HUES64 (cell line): ENCODE results near the gene SLC44A1.

Experiments used
- H3K27ac ChIP-seq: 2 replicates; pipeline ENCODE4 v1.7.0; 2013; ENCODE audit warnings: low read depth, low read length, inconsistent platforms
- H3K27me3 ChIP-seq: 2 replicates; pipeline ENCODE4 v1.6.1; 2013; ENCODE audit warnings: mild to moderate bottlenecking, low read length; ENCODE audit not compliant: insufficient read depth
- H3K36me3 ChIP-seq: 2 replicates; pipeline ENCODE4 v1.6.1; 2013; ENCODE audit warnings: mild to moderate bottlenecking, low read length; ENCODE audit not compliant: insufficient read depth
- H3K4me1 ChIP-seq: 2 replicates; pipeline ENCODE4 v1.6.1; 2013; ENCODE audit warnings: mild to moderate bottlenecking, low read length, moderate library complexity; ENCODE audit not compliant: insufficient read depth
- H3K4me3 ChIP-seq: 2 replicates; pipeline ENCODE4 v1.5.1; 2013; ENCODE audit warnings: mild to moderate bottlenecking, low read length, moderate library complexity
- H3K9ac ChIP-seq: 2 replicates; pipeline ENCODE4 v1.6.1; 2013; ENCODE audit warnings: mild to moderate bottlenecking, low read depth, low read length
- H3K9me3 ChIP-seq: 2 replicates; pipeline ENCODE4 v1.6.1; 2013; ENCODE audit warnings: low read depth, low read length; ENCODE audit not compliant: insufficient read depth
- WGBS: fragments of 150-250, 120-280 bp; methylation state at CpG from one replicate; pipeline ENCODE4 v1.1.7; 2013; ENCODE audit warnings: missing lambda C conversion rate; 5-methylcytosine and 5-hydroxymethylcytosine counted together

The SLC44A1 gene

GRCh38 chr9:105414947-105415661 is 170.7 kb downstream of the SLC44A1 start:
- Histone ChIP-seq H3K9me3 (0 out of 2 replicates have a peak, but pooled peaks cover 9% of the 10 kb centered on the region), H3K4me3 (peak overlapping the region; percentile 39)

DNA sequence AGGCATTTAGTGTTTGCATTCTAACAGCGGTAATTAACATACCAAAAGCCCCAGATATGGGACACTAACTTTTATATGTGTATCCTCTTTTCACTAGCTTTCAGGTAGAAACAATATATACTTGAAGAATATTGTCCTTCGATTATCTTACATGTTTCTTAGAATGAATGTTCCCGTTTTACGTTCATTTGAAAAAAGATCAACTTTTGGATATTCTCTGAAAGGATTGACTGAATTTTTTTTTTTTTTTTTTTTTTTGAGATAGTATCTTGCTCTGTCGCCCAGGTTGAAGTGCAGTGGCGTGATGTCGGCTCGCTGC is 171.2 kb downstream of the SLC44A1 start:
- Histone ChIP-seq H3K27ac (no peak overlapping the region), H3K36me3 (no peaks in the 10 kb centered on the region), H3K9me3 (0 out of 2 replicates have a peak, but pooled peaks cover 9% of the 10 kb centered on the region), H3K9ac (no peak overlapping the region), H3K27me3 (no peaks in the 10 kb centered on the region), H3K4me1 (peaks cover 12% of the 10 kb centered on the region), H3K4me3 (no peak overlapping the region)
- WGBS: 75% methylated on average over 8 of the region's 8 CpGs

More at GRCh38 chr9:105414947-105415661, 170.7 kb downstream of the SLC44A1 start:
- H3K4me1 ChIP-seq: peaks cover 12% of the 10 kb centered on the region
- H3K27me3 ChIP-seq: no peaks in the 10 kb centered on the region
- no peaks in the 10 kb centered on the region for H3K36me3 ChIP-seq
- H3K9ac ChIP-seq: no peak overlapping the region
- H3K27ac ChIP-seq: no peak overlapping the region
- 5% methylated on average over 6 of the region's 6 CpGs for WGBS

- Histone ChIP-seq H3K4me1 (peaks cover 12% of the 10 kb centered on the region), H3K9ac (no peak overlapping the region), H3K9me3 (0 out of 2 replicates have a peak, but pooled peaks cover 1% of the 10 kb centered on the region), H3K4me3 (no peak overlapping the region), H3K27ac (no peak overlapping the region), H3K36me3 (no peaks in the 10 kb centered on the region), H3K27me3 (no peaks in the 10 kb centered on the region)
- WGBS: 87% methylated on average over 1 of the region's 1 CpG
Measured at GRCh38 chr9:105416840-105417239, 172.4 kb downstream of the SLC44A1 start.

DNA sequence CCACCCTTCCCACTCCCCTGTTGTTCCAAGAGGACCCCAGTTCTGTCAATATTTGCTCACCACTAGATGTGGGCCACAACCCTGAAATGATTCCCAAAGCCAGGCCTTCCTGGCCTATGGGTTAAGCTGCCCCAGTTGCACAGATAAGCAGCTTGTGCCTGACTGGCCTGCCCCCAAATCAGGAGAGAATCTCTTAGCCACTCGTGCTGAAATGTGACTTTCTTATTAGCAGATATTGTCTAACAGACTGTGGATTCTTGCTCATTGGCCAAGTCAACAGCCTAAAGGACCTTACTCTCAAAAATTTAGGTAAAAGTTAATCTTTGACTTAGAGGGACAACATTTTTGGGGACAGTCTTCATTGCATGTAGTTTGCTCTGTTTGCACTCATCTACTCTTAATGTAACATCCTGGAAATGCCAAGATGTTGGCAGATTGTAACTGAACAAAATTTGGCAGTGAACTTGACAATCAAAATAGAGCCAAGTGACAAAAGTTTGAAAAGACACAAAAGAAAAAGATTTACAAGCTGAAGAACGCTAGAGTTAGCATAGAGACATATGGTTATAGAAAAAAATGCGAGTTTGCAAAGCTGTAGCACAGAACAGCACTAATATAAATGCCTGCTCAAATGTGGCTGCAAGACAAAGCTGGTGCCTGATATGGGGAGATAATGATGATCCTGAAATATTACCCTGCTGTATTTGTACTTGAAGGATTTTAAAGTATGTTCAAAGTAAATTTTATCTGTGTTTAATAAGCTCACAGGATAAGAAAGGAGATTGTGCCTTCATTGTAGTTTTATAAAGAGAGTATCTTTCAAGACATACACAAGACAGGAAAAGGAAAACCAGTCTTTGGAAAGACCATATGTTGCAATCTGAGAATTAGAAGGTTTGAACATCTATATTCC is 174.4 kb downstream of the SLC44A1 start:
- no peaks in the 10 kb centered on the region for H3K36me3 ChIP-seq
- H3K27ac ChIP-seq: no peak overlapping the region
- WGBS: 85% methylated on average over 3 of the region's 3 CpGs
- no peaks in the 10 kb centered on the region for H3K9me3 ChIP-seq
- H3K4me1 ChIP-seq: peaks cover 6% of the 10 kb centered on the region; the same call in 1 of the 2 replicates
- H3K9ac ChIP-seq: no peak overlapping the region
- no peaks in the 10 kb centered on the region for H3K27me3 ChIP-seq
- no peak overlapping the region for H3K4me3 ChIP-seq

- no peak overlapping the region for H3K27ac ChIP-seq
- no peak overlapping the region for H3K9ac ChIP-seq
- H3K4me3 ChIP-seq: no peak overlapping the region
- H3K27me3 ChIP-seq: no peaks in the 10 kb centered on the region
- H3K4me1 ChIP-seq: peaks cover 3% of the 10 kb centered on the region; the same call in 1 of the 2 replicates
- no peaks in the 10 kb centered on the region for H3K36me3 ChIP-seq
- no peaks in the 10 kb centered on the region for H3K9me3 ChIP-seq
- WGBS: 95% methylated on average over 10 of the region's 10 CpGs
Measured at GRCh38 chr9:105419816-105420597, 175.6 kb downstream of the SLC44A1 start.

DNA sequence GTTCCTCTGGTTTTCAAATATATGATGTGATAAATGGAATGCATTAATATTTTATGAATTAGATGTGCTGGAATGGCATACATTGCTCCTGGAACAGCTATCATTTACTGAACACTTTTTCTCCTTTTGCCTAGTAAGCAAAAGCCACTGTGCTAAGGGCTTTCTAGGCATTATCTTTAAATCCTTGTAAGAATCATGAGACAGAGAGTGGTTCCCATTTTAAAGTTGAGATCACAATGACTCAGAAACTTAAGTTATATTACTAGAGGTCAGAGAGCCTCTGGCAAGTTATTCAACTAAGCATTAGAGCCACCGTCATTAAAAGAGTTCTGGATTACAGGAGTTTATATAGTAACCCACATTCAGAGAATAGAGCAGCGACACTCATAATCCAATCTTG is 176.7 kb downstream of the SLC44A1 start:
- H3K9me3 ChIP-seq: no peaks in the 10 kb centered on the region
- H3K9ac ChIP-seq: no peak overlapping the region
- H3K27me3 ChIP-seq: no peaks in the 10 kb centered on the region
- H3K4me3 ChIP-seq: no peak overlapping the region
- H3K36me3 ChIP-seq: no peaks in the 10 kb centered on the region
- H3K4me1 ChIP-seq: no peaks in the 10 kb centered on the region
- no peak overlapping the region for H3K27ac ChIP-seq
- WGBS: 91% methylated on average over 2 of the region's 2 CpGs

- Histone ChIP-seq H3K36me3 (no peaks in the 10 kb centered on the region), H3K4me3 (no peak overlapping the region), H3K9ac (no peak overlapping the region), H3K9me3 (no peaks in the 10 kb centered on the region), H3K27me3 (no peaks in the 10 kb centered on the region), H3K27ac (no peak overlapping the region), H3K4me1 (no peaks in the 10 kb centered on the region)
- WGBS: 96% methylated on average over 5 of the region's 5 CpGs
Measured at GRCh38 chr9:105421864-105422263, 177.4 kb downstream of the SLC44A1 start.

DNA sequence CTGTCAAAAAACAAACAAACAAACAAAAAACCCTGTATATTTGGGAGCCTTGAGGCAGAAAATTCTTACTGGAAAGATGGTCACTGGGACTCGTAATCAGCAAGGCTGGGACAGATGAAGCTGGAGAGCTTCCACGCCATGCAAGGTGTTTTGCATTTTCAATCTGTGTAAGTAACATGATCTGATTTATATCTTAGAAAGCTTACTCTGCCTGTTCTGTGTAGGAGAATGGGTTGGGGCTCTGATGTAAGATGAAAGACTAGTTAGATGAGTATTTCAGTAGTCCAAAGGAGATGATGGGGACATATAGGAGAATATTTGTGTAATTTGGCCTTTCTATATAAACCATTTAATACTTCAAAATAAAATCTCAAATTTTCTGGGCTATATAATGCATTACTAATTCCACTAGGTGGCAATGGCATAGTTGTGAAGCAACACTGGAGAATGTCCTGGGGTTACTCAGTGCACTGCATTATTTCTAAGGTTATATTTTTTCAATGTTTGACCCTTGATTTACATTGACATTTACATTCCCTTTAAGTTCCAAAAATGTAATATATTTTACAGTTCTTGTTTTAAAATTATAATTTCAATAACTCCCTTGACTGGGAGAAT is 181.5 kb downstream of the SLC44A1 start:
- Histone ChIP-seq H3K9me3 (no peaks in the 10 kb centered on the region), H3K27ac (no peak overlapping the region), H3K4me3 (no peak overlapping the region), H3K27me3 (no peaks in the 10 kb centered on the region), H3K36me3 (no peaks in the 10 kb centered on the region), H3K9ac (no peak overlapping the region), H3K4me1 (no peaks in the 10 kb centered on the region)
- 84% methylated on average over 2 of the region's 2 CpGs for WGBS

DNA sequence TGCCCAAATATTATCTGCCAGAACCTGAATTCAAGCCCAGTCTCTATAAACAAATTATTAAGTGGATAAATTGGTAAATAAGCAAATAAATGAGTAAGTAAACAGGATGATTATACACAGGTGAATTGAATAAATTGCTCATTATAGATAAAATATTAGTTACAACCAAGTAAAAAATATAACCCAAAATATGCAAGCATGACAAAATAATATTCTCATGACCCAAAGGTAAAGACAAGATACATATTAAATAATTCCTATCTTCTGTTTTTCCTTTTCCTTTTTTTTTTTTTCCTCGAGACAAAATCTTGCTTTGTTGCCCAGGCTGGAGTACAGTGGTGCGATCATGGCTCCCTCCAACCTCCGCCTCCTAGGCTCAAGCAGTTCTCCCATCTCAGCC is 182.2 kb downstream of the SLC44A1 start:
- 88% methylated on average over 3 of the region's 3 CpGs for WGBS
- H3K4me1 ChIP-seq: no peaks in the 10 kb centered on the region

DNA sequence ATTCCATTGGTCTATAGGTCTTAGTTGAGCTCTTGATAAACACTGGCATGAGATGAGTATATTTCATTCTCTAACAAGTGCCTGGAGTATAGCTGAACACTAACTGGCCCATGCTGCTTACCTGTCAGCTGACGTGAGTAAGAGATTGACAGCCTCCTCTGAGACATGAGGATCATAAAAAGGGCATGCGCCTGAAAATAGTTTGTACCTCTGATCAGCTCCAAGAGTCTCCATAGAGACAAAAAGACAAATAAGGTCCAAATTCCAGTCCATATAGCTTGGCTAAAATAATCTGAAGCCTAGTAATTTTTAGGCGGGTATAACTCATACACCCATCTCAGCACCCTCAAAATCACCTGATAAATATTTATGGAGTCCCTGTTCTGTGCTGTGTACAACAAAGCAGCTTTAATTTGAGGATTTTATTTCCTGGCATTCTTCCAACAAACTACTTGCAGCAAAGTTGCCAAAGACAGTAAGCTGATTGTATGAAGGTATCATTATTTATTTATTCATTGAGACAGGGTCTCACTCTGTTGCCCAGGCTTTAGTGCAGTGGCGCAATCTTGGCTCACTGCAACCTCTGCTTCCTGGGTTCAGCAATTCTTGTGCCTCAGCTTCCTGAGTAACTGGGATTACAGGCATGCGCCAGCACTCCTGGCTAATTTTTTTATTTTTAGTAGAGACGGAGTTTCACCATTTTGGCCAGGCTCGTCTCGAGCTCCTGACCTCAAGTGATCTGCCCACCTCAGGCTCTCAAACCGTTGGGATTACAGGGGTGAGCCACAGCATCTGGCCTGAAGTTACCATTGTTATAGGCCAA is 187.2 kb downstream of the SLC44A1 start:
- no peak overlapping the region for H3K9ac ChIP-seq
- H3K9me3 ChIP-seq: no peaks in the 10 kb centered on the region
- 95% methylated on average over 8 of the region's 9 CpGs for WGBS
- no peaks in the 10 kb centered on the region for H3K27me3 ChIP-seq
- no peak overlapping the region for H3K27ac ChIP-seq
- no peak overlapping the region for H3K4me3 ChIP-seq
- H3K4me1 ChIP-seq: no peaks in the 10 kb centered on the region
- no peaks in the 10 kb centered on the region for H3K36me3 ChIP-seq

More for the DNA sequence above, 182.2 kb downstream of the SLC44A1 start:
- H3K27ac ChIP-seq: no peak overlapping the region
- no peak overlapping the region for H3K4me3 ChIP-seq
- H3K27me3 ChIP-seq: no peaks in the 10 kb centered on the region
- no peaks in the 10 kb centered on the region for H3K9me3 ChIP-seq
- no peak overlapping the region for H3K9ac ChIP-seq
- H3K36me3 ChIP-seq: no peaks in the 10 kb centered on the region
